COLO668 (cell line): ENCODE measurements around the gene ABHD12.

Experiments
- DNase-seq: peaks from one replicate; lab custom pipeline; 2025; ENCODE audit not compliant: unreplicated experiment; lab: John Stamatoyannopoulos, UW

ABHD12 gene

GRCh38 chr20:25382704-25383370, 7.8 kb downstream of the ABHD12 start:
- DNase-seq = no peak

GRCh38 chr20:25380945-25381614, 9.6 kb downstream of the ABHD12 start:
- no peak for DNase-seq

- DNase-seq = no peak
Measured at GRCh38 chr20:25378884-25379733, 11.5 kb downstream of the ABHD12 start.

- no peak for DNase-seq
Measured at GRCh38 chr20:25378189-25378883, 12.3 kb downstream of the ABHD12 start.

- no peak for DNase-seq
Measured at GRCh38 chr20:25376886-25377285, 13.7 kb downstream of the ABHD12 start.

GRCh38 chr20:25376236-25376635, 14.4 kb downstream of the ABHD12 start:
- no peak for DNase-seq

GRCh38 chr20:25374842-25375241, 15.8 kb downstream of the ABHD12 start:
- no peak for DNase-seq

GRCh38 chr20:25372584-25373336, 17.9 kb downstream of the ABHD12 start:
- DNase-seq = no peak

- DNase-seq = no peak
Measured at GRCh38 chr20:25369971-25370370, 20.7 kb downstream of the ABHD12 start.

- no peak for DNase-seq
Measured at GRCh38 chr20:25369529-25369928, 21.1 kb downstream of the ABHD12 start.

GRCh38 chr20:25368976-25369375, 21.7 kb downstream of the ABHD12 start:
- no peak for DNase-seq

- no peak for DNase-seq
Measured at GRCh38 chr20:25368526-25368925, 22.1 kb downstream of the ABHD12 start.

GRCh38 chr20:25364879-25365699, 25.5 kb downstream of the ABHD12 start:
- DNase-seq = no peak

GRCh38 chr20:25364180-25364788, 26.4 kb downstream of the ABHD12 start:
- DNase-seq = no peak

- DNase-seq = no peak
Measured at GRCh38 chr20:25361287-25361683, 29.4 kb downstream of the ABHD12 start.

GRCh38 chr20:25360631-25361286, 29.9 kb downstream of the ABHD12 start:
- no peak for DNase-seq

- peak; percentile 73 for DNase-seq
Measured at GRCh38 chr20:25356271-25356933, 34.2 kb downstream of the ABHD12 start.

- no peak for DNase-seq
Measured at GRCh38 chr20:25355866-25356265, 34.8 kb downstream of the ABHD12 start.
